Measurements from ENCODE around the gene COPS7B. TPM values are rescaled to one million over a fixed set of nuclear protein-coding genes. Genes with fewer than 3 reads are reported as not detected.

COPS7B gene
- polyA plus RNA-seq, 2 of the 4 experiments (the other 2 are of a cell fraction): 34.3 to 54.9 TPM

DNA sequence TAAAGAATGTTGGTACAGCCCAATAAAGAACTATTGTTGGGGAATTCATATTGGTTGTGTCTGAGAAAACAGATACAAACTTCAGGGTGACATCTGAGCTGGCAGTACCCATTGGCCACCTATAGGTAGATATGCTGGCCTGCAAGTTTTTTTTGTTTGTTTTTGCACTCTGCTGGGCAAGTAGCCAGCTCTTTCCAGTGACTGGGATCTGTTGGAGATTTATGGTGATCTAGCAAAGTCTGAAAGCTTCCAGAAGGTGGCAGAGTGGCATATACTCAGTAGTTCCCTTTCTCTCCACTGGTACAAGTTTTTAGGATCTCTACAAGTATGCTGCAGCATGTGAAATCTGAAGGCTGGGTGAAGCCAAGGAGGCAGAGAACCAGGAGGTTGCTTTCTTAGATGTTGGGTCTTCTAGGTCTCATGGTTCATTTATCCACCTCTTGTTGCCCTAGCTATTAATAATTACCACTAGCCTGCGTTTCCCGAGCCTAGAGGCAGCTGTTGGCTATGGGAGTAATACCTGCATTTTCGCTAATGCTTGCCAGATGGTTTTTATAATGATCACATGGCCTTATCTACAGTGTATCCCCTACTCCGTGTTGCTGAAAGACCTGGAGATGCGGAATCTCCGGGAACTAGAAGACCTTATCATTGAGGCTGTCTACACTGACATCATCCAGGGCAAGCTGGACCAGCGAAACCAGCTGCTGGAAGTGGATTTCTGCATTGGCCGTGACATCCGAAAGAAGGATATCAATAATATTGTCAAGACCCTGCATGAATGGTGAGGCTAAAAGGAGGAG, 9.5 kb downstream of the COPS7B start:
- TF ChIP-seq KDM5A (IDR thresholded peaks at IDR 0.05) (no peak), ZSCAN20 (CRISPR knock-in tag; IDR thresholded peaks at IDR 0.05) (no peak), POLR2AphosphoS2 (conservative IDR thresholded peaks at IDR 0.05; ENCODE audit: low read length) (no peak), MAFK (IDR thresholded peaks at IDR 0.05; ENCODE audit: partially characterized antibody) (peak; percentile 62), MAZ (IDR thresholded peaks at IDR 0.05; ENCODE audit: borderline replicate concordance, low read depth, low read length) (no peak), TFCP2L1 (CRISPR knock-in tag; IDR thresholded peaks at IDR 0.05) (no peak), FOSB (CRISPR knock-in tag; IDR thresholded peaks at IDR 0.05) (no peak), JUN (IDR thresholded peaks at IDR 0.05) (no peak), NPAS2 (CRISPR knock-in tag; IDR thresholded peaks at IDR 0.05; ENCODE audit: borderline replicate concordance) (no peak), HEYL (CRISPR knock-in tag; IDR thresholded peaks at IDR 0.05) (no peak), CHD4 (IDR thresholded peaks at IDR 0.05; ENCODE audit: borderline replicate concordance) (no peak), SMC3 (IDR thresholded peaks at IDR 0.05) (no peak), HOXB5 (CRISPR knock-in tag; IDR thresholded peaks at IDR 0.05) (no peak), HOXA7 (CRISPR knock-in tag; IDR thresholded peaks at IDR 0.05) (no peak), ZFP36 (IDR thresholded peaks at IDR 0.05; ENCODE audit: borderline replicate concordance, partially characterized antibody) (no peak), CTCF (IDR thresholded peaks at IDR 0.05) (peak; percentile 57), CHD2 (IDR thresholded peaks at IDR 0.05; ENCODE audit: low read length, partially characterized antibody) (no peak), ESRRA (IDR thresholded peaks at IDR 0.05; ENCODE audit: borderline replicate concordance, low read length) (no peak), NFE2L2 (conservative IDR thresholded peaks at IDR 0.05; ENCODE audit: low read length) (no peak), RCOR1 (IDR thresholded peaks at IDR 0.05; ENCODE audit: low read depth, low read length) (no peak), FOSL2 (IDR thresholded peaks at IDR 0.05) (no peak), FOSL2 (CRISPR knock-in tag; IDR thresholded peaks at IDR 0.05) (peak; percentile 21; the same call in 1 of the 2 replicates), KDM1A (IDR thresholded peaks at IDR 0.05; ENCODE audit: low read depth) (no peak), NR3C1 (IDR thresholded peaks at IDR 0.05) (no peak)
- TF ChIP-seq, protein P1, sequence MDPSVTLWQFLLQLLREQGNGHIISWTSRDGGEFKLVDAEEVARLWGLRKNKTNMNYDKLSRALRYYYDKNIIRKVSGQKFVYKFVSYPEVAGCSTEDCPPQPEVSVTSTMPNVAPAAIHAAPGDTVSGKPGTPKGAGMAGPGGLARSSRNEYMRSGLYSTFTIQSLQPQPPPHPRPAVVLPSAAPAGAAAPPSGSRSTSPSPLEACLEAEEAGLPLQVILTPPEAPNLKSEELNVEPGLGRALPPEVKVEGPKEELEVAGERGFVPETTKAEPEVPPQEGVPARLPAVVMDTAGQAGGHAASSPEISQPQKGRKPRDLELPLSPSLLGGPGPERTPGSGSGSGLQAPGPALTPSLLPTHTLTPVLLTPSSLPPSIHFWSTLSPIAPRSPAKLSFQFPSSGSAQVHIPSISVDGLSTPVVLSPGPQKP (IDR thresholded peaks at IDR 0.05; ENCODE audit: low read depth, low read length): no peak
- TF ChIP-seq, protein P2, sequence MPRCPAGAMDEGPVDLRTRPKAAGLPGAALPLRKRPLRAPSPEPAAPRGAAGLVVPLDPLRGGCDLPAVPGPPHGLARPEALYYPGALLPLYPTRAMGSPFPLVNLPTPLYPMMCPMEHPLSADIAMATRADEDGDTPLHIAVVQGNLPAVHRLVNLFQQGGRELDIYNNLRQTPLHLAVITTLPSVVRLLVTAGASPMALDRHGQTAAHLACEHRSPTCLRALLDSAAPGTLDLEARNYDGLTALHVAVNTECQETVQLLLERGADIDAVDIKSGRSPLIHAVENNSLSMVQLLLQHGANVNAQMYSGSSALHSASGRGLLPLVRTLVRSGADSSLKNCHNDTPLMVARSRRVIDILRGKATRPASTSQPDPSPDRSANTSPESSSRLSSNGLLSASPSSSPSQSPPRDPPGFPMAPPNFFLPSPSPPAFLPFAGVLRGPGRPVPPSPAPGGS (IDR thresholded peaks at IDR 0.05): no peak
- TF ChIP-seq, protein P3, sequence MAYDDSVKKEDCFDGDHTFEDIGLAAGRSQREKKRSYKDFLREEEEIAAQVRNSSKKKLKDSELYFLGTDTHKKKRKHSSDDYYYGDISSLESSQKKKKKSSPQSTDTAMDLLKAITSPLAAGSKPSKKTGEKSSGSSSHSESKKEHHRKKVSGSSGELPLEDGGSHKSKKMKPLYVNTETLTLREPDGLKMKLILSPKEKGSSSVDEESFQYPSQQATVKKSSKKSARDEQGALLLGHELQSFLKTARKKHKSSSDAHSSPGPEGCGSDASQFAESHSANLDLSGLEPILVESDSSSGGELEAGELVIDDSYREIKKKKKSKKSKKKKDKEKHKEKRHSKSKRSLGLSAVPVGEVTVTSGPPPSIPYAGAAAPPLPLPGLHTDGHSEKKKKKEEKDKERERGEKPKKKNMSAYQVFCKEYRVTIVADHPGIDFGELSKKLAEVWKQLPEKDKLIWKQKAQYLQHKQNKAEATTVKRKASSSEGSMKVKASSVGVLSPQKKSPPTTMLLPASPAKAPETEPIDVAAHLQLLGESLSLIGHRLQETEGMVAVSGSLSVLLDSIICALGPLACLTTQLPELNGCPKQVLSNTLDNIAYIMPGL (CRISPR knock-in tag; IDR thresholded peaks at IDR 0.05; ENCODE audit: borderline replicate concordance): no peak
- TF ChIP-seq, protein P4, sequence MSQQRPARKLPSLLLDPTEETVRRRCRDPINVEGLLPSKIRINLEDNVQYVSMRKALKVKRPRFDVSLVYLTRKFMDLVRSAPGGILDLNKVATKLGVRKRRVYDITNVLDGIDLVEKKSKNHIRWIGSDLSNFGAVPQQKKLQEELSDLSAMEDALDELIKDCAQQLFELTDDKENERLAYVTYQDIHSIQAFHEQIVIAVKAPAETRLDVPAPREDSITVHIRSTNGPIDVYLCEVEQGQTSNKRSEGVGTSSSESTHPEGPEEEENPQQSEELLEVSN (IDR thresholded peaks at IDR 0.05; ENCODE audit: borderline replicate concordance, low read depth): no peak
- ATAC-seq (peak; percentile 94 to 95), FAIRE-seq (peak; percentile 49), DNase-seq (ENCODE audit: low read depth in 1 of 2, low spot score in 1 of 2) (peak; percentile 80 to 91)
- ChIA-PET CTCF (interaction anchor here (0.6 to 3.3 kb wide), 15 partner anchors 10 to 668 kb away, joined by 3 to 20 read pairs (median 4); partner anchors contain the start of gene COPS7B), POLR2A (interaction anchor here (0.7 to 1.0 kb wide), 3 partner anchors 10 to 123 kb away, joined by 3 to 4 read pairs (median 3); partner anchors contain the start of genes COPS7B and PTMA)
- H3K4me3 ChIP-seq: no peak overlapping the region
- 80% methylated on average over 9 of the region's 9 CpGs for WGBS (ENCODE audit: missing lambda C conversion rate)
- peaks cover 15% of the 10 kb centered on the region; the same call in 2 of the 3 replicates for H3K4me1 ChIP-seq
- H3K9me3 ChIP-seq: no peaks in the 10 kb centered on the region
- no peak overlapping the region for H3K27ac ChIP-seq
- H3K4me2 ChIP-seq: 0 out of 3 replicates have a peak overlapping the region, but pooled peaks have one; percentile 4

Measured in A549 (cell line).